C4-2B (cell line): ENCODE results near the gene EPHA5.

ENCODE experiments used
- H3K27ac ChIP-seq: fragments of 450-650 bp; 2 replicates; pipeline ENCODE4 v1.5.1; 2017
- ZFX ChIP-seq: fragments of 450-650 bp; IDR thresholded peaks from 2 replicates; pipeline ENCODE4 v1.6.1; 2017
- TF ChIP-seq, protein P1 (sequence below): fragments of 450-650 bp; conservative IDR thresholded peaks from 2 replicates; pipeline ENCODE4 v1.5.1; 2017; ENCODE audit warnings: mild to moderate bottlenecking

Gene EPHA5

DNA sequence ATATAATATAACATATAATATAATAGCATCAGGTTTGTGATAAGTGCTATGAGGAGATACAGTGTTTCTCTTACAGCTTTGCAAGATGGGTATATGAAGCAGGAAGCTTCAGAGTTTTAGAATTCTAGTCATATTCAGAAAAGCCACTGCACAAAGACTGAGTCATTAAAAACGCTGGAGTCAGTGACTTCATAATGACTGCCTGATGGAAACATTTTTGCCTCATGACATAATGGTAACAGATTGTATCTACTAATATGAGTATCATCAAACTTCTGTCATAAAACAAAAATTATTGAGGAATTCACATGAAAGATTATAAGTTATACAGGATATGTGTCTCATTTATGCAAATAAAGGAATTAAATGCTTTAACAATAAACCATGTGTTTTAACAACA is 46.8 kb downstream of the EPHA5 start:
- no peak for TF ChIP-seq ZFX
- TF ChIP-seq, protein P1, sequence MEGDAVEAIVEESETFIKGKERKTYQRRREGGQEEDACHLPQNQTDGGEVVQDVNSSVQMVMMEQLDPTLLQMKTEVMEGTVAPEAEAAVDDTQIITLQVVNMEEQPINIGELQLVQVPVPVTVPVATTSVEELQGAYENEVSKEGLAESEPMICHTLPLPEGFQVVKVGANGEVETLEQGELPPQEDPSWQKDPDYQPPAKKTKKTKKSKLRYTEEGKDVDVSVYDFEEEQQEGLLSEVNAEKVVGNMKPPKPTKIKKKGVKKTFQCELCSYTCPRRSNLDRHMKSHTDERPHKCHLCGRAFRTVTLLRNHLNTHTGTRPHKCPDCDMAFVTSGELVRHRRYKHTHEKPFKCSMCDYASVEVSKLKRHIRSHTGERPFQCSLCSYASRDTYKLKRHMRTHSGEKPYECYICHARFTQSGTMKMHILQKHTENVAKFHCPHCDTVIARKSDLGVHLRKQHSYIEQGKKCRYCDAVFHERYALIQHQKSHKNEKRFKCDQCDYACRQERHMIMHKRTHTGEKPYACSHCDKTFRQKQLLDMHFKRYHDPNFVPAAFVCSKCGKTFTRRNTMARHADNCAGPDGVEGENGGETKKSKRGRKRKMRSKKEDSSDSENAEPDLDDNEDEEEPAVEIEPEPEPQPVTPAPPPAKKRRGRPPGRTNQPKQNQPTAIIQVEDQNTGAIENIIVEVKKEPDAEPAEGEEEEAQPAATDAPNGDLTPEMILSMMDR, result no peak
- no peak overlapping the region for H3K27ac ChIP-seq

DNA sequence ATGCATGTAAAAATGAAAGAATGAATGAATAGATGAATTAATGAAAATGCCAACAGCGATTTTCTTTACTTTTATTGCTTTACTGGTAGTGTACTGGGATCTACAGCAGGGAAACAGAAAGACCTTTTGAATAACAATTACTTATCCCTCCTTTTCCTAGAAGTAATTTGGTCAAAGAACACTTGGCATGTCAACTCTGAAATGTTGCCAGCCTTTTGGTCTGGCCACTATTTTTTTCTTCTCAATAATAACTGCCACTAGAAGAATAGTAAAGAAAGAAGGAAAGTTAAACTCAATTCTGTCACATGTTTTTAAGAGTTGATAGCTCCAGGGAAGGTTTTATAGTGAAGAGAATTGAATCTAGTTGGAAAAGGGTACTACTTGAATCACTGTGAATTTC is 52.9 kb downstream of the EPHA5 start:
- TF ChIP-seq, protein P1, result no peak
- TF ChIP-seq ZFX, result no peak

DNA sequence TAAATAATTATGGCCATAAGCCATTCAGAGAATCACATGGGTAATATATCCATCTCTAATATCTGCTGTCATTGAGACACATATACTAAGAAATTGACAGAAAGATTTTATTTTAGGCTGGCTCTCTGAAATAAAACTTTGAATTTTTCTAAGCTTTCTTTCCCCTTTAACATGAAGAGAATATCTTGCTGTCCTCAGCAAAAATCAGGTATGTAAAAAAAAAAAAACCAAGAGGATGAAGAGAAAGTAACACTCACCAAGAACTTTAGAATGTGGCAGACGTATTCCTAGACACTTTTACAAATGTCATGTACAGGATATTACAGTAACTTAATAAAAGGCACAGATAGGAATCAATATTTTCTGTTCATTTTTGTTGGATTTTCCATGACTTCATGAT is 65.8 kb downstream of the EPHA5 start:
- no peak for TF ChIP-seq ZFX
- TF ChIP-seq, protein P1, result no peak
- no peak overlapping the region for H3K27ac ChIP-seq

More for the DNA sequence above, 52.9 kb downstream of the EPHA5 start:
- no peak overlapping the region for H3K27ac ChIP-seq

DNA sequence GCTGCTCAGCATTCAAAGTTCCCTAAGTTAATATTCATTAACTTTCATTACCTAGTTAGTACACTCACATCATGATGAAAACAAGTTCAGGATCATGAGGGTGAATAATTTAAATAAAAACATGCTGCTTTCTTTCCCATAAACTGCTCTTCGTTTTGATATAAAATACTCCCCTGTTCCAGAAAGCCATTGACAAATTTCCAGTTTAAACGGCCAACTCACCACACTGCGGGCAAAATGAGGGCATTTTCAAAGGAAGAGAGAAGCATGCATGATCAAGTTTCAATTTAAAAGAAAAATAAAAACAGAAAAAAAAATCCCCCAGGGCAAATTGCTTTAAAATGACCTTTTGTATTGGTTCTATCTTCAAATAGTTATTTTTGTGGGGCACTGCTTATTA is 69.6 kb downstream of the EPHA5 start:
- TF ChIP-seq ZFX, result no peak
- TF ChIP-seq, protein P1, result no peak
- no peak overlapping the region for H3K27ac ChIP-seq

DNA sequence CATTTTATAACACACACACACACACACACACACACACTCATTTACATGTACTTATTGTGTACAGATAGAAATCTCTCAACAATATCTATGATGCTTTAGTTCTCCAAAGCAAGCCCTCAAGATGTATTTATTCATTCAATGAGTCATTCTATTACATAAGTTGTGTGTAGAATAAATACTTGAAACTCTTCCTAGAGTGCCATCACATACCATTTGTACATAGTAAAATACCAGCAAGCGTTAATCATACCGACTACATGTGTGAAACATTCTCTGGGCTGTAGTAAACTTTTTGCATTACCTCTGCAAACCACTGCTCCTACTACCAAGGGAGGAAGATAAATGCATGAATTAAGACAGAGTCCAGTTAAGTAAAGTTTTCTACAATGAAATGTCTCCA is 70.9 kb downstream of the EPHA5 start:
- TF ChIP-seq, protein P1, result no peak
- TF ChIP-seq ZFX, result no peak
- no peak overlapping the region for H3K27ac ChIP-seq

DNA sequence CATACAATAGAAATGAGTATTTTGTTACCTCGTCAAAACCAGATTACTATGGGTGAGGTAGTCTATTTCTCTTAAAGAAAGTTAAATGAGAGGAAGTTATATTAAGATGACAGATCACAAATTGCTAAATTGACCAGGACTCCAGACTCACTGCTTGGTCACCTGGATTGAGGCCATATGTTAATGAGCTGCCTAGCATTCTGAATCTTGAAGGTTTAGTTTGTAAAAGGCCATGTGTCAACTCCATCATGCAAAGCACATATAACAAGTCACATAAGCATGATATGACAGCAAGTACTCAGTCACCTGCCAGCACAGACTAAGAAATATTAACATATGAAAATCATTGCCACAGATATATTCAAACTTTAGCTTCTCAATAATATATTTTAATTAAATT is 72.6 kb downstream of the EPHA5 start:
- TF ChIP-seq, protein P1, result no peak
- TF ChIP-seq ZFX, result no peak
- no peak overlapping the region for H3K27ac ChIP-seq

DNA sequence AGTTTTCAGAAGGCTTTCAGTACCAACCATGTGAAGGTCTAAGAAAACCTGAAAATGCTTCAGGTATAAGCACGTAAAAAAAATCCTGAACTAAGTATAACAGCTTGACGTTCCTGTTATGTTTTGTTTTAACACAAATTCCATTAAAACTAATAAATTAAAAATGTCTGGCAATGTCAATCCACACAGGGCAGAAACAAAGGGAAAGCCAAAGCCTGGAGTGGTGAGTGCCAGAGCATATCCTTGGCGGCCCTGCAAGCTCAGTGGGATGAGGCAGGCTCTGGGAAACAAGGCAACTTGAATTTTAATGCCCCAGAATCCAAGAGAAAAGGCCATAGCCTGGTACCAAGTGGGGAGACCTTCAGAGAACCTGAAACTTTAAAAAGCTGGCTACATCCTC is 78.2 kb downstream of the EPHA5 start:
- no peak overlapping the region for H3K27ac ChIP-seq
- TF ChIP-seq ZFX, result no peak
- TF ChIP-seq, protein P1, result no peak
